Loucy (cell line): ENCODE results near the gene NID1.

Experiments used
- CTCF ChIP-seq: fragments of 200-600 bp; sonication (generic); conservative IDR thresholded peaks from 2 replicates; pipeline ENCODE4 v1.5.1; 2014; ENCODE audit warnings: mild to moderate bottlenecking, antibody characterized with exemption, low read length
- EZH2phosphoT487 ChIP-seq: fragments of 200-600 bp; IDR thresholded peaks from 2 replicates; pipeline ENCODE4 v1.6.1; 2018; ENCODE audit warnings: antibody characterized with exemption, mild to moderate bottlenecking, moderate library complexity, borderline replicate concordance

- no peak for TF ChIP-seq CTCF
- no peak for TF ChIP-seq EZH2phosphoT487
Measured at GRCh38 chr1:235995511-235995910, 69.4 kb downstream of the NID1 start.
